NCI-H446 (cell line): ENCODE data around the gene CEP85L.
"Not testable (repeated sequence)": the region's sequence is repeated elsewhere in the genome, so short reads cannot be mapped to it uniquely, and the experiment has no call there.

Experiments used
- DNase-seq, 2 experiments: peaks; one replicate each; lab custom pipeline; 2025; lab: John Stamatoyannopoulos, UW

The CEP85L gene

DNA sequence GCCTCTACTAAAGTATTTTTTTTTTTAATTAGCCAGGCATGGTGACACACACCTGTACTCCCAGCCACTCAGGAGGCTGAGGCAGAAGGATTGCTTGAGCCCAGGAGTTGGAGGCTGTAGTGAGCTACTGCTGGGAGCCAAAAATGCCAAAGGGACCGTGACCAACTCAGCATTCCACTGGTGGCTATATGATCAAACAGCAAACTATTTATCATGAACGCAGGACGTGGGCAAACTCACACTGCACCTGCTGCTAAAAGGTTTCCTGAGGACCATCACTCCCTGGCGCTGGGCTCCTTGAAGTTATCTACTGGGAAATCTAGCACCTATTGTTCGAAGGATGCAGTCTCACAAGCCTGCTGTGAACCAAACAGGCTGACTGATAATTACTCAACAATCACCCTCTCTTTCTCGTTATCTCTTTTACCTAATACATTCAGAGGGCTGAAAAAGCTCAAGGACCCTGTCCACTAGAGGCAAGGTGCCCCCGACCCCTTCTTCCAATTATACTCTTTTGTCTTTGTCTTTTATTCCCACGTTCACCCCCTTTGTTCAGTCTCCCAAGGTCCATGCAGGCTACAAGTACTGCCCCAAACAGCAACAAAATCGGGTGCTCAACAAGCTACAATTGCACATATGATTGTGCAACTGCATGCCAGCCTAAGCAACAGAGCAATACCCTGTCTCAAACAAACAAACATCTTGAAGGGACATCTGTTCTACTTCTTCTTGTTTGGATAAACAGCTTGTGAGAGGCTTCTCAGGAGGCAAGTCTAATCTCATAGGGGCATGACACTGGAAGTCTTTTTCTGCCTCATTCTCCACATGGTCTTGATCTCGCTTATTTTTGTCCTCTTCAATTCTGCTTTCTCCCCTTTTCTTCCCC lies 151.0 kb downstream of the CEP85L start:
- no peak for DNase-seq

DNA sequence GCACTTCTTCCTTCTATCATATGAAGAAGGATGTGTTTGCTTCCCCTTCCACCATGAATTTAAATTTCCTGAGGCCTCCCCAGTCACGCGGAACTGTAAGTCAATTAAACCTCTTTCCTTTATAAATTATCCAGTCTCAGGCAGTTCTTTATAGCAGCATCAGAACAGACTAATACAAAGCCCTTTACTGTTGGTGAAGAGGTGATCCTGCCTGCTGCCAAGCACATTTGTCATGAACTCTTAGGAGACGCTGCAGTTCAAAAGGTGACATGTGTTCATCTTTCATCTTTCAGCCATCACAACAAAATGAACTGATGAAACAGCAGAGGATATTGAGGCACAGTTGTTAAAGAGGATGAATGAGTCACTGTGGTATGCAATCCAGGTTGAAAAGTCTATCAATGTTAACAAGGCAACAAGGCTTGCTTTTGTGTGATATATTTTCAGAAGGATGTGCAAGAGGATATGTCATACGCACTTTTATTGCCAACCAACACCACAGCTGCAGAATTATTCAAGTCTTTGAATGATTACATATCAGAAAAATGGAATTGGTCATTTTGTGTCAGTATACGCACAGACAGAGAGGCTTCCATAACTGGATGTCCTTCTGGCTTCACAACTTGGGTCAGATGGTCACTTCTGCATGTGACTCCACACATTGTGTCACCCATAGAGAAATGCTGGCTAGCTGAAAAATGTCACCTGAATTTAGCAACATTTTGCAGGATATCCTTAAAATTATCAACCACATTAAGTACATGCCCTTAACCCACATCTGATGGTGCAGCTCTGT lies 155.7 kb downstream of the CEP85L start:
- DNase-seq: no peak

DNA sequence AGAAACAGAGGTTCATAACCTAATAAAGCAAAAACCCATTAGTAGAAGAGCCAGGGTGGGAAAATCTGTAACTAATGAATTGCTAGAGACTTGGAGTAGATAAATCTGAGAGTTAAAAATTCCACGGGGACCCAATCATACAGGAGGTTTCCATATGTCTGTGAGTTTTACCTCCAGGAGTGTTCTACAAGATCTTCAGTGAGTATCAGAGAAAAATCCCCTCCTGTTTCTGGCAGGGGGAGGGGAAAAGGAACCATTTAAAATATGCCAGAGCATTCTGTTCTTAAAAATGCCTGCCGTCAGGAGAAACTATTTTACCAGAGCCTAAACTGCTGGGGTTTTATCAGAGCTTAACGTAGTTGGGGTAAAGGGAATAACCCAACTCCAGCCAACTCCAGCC lies 157.3 kb downstream of the CEP85L start:
- DNase-seq: no peak

DNA sequence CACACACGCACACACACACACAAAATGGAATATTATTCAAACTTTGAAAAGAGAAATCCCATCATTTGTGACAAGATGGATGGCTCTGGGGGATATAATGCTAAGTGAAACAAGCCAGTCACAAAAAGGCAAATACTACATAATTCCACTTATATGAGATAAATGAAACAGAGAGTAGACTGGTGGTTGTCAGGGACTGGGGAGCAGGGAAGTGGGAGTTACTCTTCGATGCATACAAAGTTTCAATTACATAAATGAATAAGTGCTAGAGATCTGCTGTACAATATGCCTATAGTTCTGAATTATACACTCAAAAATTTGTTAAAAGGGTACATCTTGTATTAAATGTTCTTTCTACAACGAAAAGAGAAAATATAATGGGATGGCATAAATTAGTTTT lies 161.4 kb downstream of the CEP85L start:
- DNase-seq: no peak

DNA sequence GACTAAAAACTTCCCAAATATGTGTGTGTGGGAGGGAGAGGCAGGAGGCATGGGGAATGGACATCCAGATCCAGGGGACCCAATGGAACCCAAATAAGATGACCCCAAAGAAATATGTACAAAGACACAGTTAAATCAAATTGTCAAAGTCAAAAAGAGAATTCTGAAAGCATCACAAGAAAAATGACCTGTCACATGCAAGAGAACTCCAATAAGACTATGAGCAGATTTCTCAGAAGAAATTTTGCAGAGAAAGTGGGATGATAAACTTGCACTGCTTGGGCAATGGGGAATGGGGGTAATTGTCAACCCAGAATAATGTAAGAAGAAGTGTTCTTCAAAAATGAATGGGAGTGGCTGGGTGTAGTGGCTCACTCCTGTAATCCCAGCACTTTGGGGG lies 162.8 kb downstream of the CEP85L start:
- DNase-seq: no peak

DNA sequence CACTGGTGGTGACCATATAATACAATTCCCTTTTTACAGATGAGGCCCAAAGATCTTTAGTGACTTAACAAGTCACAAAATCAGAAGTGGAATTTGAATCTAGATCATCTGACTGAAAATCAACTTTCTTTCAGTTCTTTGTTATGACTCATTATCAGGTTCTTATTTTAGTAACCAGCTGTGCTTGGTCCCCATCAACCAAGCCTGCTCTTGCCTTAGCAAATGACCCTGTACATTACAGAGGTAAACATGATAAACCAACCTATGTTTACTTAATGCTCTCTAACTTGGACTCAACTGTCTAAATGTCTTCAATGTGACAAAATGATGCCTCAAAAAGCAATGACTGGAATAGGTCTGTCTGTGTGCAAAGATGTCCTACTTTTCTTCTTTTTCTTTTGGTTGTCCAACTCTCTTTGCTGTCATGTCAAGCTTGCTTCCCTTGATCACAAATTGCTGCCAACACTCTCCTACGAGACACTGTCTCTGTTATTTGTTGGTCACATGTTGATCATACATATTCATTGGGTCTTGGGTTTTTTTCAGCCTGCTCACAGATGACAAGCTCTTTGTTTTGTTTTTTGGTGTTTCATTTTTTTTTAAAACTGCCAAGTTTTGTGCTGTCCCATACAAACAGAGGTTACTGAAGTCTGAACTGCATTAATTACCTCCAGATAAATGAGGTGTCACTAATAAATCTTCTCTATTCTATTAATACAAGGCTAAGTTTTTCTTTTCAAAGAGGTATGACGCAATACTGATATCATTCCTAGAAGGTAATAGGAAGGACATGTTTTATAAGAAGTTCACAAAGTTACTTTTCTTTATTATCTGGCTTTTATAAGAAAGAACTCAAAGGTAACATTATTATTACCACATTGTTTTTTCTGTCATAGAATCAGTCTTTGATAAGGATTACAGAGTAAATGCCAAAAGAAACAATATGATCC lies 165.5 kb downstream of the CEP85L start:
- DNase-seq: no peak

DNA sequence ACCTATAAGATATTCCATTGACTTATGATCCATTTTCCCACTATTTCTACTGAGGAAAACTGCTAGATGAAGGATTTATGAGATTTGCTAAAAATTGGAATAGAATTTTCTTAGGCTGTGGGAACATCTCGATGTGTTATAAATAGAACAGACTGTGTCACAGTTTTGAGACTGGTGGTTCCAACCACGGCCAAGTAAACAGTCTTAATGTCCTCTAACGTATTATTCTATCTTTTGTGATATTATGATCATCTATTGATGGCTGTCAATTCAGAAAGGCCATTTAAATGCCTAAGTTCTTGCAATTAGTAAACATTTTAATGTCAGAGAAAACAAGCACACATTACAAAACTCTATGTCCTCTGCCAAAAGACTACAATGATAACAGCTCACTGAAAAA lies 174.8 kb downstream of the CEP85L start:
- DNase-seq: no peak

DNA sequence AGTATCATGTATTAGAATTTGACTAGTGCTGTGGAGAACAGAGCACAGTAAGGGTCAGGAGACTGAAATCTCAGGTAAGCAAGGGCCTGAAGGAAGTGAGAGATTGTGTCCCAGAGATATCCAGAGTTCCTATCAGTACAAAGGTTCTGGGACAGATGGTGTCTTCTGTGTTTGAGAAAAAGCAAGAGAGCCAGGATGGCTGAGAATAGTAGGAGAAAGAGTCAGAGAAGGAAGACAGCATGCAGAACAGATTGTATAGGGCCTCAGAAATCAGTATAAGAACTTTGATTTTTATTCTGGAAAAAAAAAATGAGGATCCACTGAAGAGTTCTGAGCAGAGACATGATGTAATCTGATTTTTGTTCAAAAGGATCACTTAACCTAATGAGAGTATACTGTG lies 178.1 kb downstream of the CEP85L start:
- DNase-seq: no peak

DNA sequence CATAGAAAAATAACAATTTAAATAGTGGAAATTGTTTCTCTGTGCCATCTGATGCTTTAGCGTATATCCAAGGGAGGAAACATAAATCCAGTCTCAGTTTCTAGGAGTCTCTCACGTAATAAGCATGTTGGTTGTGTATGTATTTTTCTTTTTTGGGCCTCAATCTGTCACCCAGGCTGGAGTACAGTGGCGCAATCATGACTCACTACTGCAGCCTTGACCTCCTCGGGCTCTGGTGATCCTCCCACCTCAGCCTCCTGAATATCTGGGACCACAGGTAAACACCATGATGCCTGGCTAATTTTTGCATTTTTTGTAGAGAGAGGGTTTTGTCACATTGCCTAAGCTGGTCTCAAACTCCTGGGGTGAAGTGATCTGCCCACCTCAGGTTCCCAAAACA lies 181.9 kb downstream of the CEP85L start:
- no peak for DNase-seq

DNA sequence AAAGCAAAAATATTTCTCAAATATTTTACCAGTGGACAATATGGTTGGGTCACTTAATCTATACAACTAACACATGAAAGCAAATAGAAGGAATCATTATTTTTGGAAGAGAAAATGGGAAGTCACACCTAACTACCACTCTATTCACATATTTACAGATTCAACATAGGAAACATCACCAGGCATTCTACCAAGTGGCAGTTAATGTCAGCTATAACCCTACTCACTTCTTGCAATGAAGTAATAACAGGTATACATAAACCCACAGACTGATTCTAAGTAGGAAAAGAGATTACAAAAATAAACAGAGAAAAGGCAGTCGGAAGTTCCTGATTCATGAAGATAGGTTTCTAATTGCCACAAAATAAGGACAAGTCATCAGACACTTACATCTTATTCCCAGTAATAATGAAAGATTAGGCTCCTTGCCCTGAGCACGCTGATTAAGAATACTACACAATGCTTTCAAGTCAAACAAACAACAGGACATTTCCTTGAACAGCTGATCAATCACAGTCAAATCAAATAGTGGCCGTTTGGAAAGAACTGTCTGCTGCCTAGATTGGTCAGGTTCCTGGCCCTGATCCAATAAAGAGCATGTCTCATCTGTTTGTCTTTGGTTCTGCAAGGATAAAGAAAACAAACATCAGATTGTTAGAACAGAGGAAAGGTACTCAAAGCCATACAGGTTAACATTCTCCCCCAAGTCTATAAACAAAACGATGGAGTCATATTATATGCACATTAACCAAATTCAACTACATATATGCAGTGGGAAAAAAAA lies 182.5 kb downstream of the CEP85L start:
- no peak for DNase-seq

DNA sequence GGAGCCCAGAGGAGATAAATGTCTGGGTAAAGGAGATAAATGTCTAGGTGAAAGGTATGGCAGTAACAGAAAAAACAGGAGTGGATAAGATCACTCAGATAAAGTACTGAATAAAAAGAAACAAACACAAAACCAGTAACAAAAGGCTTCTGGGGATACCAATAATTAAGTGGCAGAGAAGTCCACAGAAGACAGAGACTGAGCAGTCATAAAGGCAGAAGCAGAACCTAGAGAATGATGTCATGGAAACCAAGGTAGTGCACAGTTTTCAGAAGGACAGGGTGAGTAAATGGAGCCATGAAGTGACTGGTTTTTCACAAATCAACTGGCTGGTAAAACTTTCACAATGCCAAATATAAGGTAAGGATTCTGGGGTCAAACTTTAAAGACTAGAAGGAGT lies 184.2 kb downstream of the CEP85L start:
- no peak for DNase-seq

DNA sequence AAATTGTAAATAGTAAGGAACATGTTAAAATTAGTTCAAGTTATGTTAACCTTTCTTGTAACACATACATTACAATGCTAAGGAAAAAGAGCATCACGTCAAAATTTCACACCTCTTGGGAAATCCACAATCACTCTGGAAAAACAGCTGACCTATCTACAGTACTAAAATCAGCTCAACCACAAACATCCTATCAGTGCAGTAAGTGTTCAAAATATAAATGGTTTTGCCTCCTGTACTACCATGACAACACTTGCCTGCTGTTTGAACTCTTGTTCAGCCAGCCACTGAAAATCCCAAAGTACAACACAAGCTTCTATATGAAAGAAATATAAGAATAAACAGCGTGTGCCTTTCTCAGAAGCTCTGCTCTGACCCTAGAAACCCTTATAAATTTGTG lies 186.8 kb downstream of the CEP85L start:
- no peak for DNase-seq

DNA sequence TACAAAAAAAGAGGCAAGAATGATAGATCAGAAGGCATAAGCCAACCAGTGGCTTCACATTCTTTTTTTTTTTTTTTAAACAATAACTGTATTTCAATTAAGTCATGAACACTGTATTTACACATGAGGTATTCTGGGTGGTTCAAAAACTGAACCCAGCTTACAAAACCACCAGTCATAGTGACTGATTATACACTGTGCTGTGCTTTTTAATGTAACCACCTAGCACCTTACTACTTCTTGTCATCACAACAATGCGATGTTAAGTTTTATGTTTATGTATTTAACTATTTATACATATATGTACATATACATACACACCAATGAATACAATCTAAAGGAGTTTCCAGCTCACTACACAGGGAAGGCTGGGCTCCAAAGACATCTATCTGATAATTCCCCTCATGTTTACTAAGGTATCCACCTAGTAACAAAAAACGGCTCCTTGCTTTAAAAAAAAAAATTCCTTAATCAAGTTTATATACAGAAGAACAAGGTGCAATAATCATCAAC lies 190.4 kb downstream of the CEP85L start:
- no peak for DNase-seq

DNA sequence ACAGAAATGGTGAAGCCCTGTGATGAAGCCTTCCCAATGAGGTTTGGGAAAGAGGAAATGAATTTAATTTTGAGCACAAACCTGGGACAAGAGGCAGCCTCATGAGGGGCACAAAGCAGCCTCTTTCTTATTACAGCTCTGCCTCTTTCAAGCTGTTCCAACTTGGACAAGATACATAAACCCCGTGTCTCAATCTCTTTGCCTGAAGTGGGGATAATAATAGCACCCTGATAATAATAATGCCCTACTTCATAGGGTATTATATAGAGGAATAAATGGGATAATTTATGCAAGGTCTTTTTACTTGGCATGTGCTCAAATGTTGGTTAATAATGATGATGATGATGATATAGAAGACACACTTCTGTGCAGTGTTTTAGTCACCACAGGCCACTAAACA lies 194.4 kb downstream of the CEP85L start:
- DNase-seq: no peak

DNA sequence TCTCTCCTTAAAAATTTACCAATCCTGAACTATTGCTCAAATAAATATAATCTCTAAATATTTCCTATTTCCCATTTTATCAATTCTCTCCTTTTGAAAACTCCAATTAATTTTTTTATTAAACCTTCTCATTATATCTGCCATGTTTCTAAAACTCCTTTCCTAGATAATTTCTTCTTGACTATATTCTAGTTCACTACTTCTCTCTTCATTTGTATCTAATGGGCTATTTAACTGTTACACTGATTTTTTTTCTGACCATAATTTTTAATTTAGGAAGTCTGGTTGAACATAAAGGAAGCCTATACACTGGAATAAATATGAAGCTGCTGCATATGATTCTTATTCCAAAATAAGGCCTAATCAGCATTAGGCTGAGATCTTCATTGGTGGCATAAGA lies 199.6 kb downstream of the CEP85L start:
- DNase-seq: no peak

DNA sequence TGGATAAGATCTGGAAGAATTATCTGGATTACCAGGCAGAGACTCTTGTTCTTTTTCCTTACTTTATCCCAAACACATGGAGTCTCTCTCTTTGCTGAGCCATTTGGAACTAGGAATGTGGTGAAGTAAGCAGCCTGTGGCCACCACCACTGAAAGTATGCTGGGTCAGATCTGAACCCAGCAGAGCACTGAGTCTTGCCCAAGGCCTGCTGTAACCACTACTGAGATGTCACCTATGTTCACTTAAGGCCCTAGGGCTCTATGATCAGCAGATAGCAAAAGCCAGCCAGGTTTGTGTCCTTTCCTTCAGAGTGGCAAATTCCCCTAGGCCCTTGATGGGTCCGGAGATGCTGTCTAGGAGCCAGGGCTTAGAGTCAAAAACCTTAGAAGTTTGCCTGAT lies 206.6 kb downstream of the CEP85L start:
- no peak for DNase-seq

DNA sequence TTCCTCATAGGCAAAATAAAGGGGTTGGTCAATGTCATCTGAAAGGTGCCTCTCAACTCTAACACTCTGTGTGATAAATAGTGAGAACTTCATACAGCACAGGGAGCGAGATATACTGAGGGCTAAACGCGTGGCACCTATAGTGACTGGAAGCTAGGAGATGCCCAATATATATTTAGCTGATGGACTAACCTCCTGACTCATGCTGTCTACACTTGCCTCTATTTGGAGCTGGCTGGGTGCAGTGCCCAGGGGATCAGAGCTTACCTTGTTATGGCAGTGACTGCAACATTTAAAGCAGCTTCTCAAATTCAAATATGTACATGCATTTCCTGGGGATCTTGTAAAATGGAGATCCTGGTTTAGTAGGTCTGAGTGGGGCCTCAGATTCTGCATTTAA lies 214.9 kb downstream of the CEP85L start:
- no peak for DNase-seq

DNA sequence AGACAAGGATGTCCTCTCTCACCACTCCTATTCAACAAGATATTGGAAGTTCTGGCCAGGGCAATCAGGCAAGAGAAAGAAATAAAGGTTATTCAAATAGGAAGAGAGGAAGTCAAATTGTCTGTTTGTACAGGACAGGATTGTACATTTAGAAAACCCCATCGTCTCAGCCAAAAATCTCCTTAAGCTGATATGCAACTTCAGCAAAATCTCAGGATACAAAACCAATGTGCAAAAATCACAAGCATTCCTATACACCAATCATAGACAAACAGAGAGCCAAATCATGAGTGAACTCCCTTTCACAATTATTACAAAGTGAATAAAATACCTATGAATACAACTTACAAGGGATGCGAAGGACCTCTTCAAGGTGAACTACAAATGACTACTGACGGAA lies 217.2 kb downstream of the CEP85L start:
- DNase-seq: not testable (repeated sequence)

DNA sequence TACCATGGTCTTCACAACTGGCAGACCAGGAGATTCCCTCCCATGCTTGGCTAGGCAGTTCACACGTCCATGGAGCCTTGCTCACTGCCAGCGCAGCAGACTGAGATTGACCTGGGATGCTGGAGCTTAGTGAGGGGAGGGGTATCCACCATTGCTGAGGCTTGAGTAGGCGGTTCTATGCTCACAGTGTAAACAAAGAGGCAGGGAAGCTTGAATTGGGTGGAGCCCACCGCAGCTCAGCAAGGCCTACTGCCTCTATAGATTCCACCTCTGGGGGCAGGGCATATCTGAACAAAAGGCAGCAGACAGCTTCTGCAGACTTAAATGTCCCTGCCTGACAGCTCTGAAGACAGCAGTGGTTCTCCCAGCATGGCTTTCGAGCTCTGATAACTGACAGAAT lies 230.1 kb downstream of the CEP85L start:
- not testable (repeated sequence) for DNase-seq

DNA sequence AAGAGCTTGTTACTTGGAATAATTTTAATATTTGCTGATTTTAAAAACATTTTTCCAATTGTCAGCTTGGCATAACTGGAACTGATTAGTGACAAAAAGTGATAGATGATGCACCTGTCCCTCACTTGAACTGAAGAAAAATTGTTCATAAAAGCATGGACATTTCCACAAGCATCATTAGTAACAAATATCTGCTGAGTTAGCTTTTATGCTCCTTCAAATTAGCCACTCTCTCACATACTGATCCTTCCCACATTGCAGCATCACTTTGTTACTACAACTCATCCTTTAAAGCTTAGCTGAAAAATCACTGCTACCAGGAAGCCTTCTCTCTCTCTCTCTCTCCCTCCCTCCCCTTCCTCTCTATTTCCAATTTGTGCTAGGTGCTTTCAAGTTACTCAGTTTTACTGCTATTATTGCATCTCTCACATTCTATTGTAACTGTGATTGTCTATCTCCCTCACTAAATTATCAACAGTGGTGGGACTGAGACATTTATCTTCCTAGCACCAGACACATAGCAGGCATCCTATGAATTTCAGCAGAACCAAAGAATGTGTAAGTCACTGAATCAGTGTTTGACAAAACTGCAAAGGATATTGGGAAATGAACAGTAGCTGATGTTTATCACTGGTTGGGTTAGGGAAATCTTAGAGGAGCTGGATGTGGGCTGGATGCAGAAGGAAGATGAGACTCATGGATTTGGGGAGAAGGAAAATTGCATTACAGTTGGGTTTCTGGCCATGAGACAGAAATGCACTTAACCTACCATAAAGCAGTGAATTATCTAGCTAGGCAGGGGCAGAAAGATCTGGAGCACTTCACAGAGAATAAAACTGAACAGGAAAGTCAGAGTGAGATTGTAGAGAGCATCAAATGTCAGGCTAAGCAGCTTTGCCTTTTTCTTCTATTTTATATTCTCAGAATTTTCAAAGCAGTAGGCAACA lies 231.7 kb downstream of the CEP85L start:
- DNase-seq: no peak
